DND-41 (cell line): Measurements from ENCODE around the gene GABRG3.

Experiments
- ATAC-seq: fragments of 200-7000 bp; cut with Tn5 transposase; 3 replicates; pipeline ENCODE4 v1.9.1; 2021; ENCODE audit warnings: low read depth; ENCODE audit not compliant: insufficient read depth
- DNase-seq: peaks from one replicate; pipeline ENCODE4 v3.0.0-alpha.2; 2020
- H2AFZ ChIP-seq: 2 replicates; pipeline ENCODE4 v1.6.0; 2012; ENCODE audit warnings: low read depth, low read length
- H3K27ac ChIP-seq: 2 replicates; pipeline ENCODE4 v1.5.1; 2012; ENCODE audit warnings: low read length, inconsistent platforms
- H3K27me3 ChIP-seq: fragments of 200-600 bp; sonication (generic); 2 replicates; pipeline ENCODE4 v1.6.0; 2012; ENCODE audit warnings: low read length, mild to moderate bottlenecking, inconsistent platforms; ENCODE audit not compliant: insufficient read depth, poor library complexity
- H3K36me3 ChIP-seq: 2 replicates; pipeline ENCODE4 v1.5.1; 2012; ENCODE audit warnings: low read length, inconsistent platforms; ENCODE audit not compliant: insufficient read depth
- H3K4me1 ChIP-seq: 2 replicates; pipeline ENCODE4 v1.5.1; 2012; ENCODE audit warnings: mild to moderate bottlenecking, low read length; ENCODE audit not compliant: insufficient read depth
- H3K4me2 ChIP-seq: 2 replicates; pipeline ENCODE4 v1.6.0; 2012; ENCODE audit warnings: mild to moderate bottlenecking, moderate library complexity, low read length, inconsistent platforms; ENCODE audit not compliant: insufficient read depth
- H3K4me3 ChIP-seq, 2 experiments: fragments of 200-600 bp in 1 of 2; shearing (Covaris generic) in 1 of 2; 2 replicates each; pipeline ENCODE4 v1.5.1; 2012 to 2016; ENCODE audit warnings: inconsistent platforms in 2 of 2, low read length in 2 of 2, mild to moderate bottlenecking in 2 of 2, low read depth in 1 of 2, moderate library complexity in 1 of 2
- H3K79me2 ChIP-seq: 2 replicates; pipeline ENCODE4 v1.6.0; 2012; ENCODE audit warnings: low read length, inconsistent platforms; ENCODE audit not compliant: insufficient read depth
- H3K9ac ChIP-seq: 2 replicates; pipeline ENCODE4 v1.6.0; 2012; ENCODE audit warnings: low read depth, mild to moderate bottlenecking, inconsistent platforms, low read length, moderate library complexity
- H3K9me3 ChIP-seq: 2 replicates; pipeline ENCODE4 v1.5.1; 2012; ENCODE audit warnings: low read length, moderate library complexity, mild to moderate bottlenecking, inconsistent platforms; ENCODE audit not compliant: insufficient read depth, severe bottlenecking
- H4K20me1 ChIP-seq: 2 replicates; pipeline ENCODE4 v1.6.0; 2012; ENCODE audit warnings: low read length; ENCODE audit not compliant: insufficient read depth
- CTCF ChIP-seq: IDR thresholded peaks from 2 replicates; pipeline ENCODE4 v1.5.1; 2012; ENCODE audit warnings: borderline replicate concordance, low read length, moderate library complexity, mild to moderate bottlenecking; ENCODE audit not compliant: poor library complexity, severe bottlenecking; ENCODE audit errors: extremely low read depth
- EZH2 ChIP-seq: IDR thresholded peaks from 3 replicates; pipeline ENCODE4 v1.6.1; 2012; ENCODE audit warnings: borderline replicate concordance, low read depth, mild to moderate bottlenecking, moderate library complexity, low read length, inconsistent platforms; ENCODE audit not compliant: severe bottlenecking

The GABRG3 gene

DNA sequence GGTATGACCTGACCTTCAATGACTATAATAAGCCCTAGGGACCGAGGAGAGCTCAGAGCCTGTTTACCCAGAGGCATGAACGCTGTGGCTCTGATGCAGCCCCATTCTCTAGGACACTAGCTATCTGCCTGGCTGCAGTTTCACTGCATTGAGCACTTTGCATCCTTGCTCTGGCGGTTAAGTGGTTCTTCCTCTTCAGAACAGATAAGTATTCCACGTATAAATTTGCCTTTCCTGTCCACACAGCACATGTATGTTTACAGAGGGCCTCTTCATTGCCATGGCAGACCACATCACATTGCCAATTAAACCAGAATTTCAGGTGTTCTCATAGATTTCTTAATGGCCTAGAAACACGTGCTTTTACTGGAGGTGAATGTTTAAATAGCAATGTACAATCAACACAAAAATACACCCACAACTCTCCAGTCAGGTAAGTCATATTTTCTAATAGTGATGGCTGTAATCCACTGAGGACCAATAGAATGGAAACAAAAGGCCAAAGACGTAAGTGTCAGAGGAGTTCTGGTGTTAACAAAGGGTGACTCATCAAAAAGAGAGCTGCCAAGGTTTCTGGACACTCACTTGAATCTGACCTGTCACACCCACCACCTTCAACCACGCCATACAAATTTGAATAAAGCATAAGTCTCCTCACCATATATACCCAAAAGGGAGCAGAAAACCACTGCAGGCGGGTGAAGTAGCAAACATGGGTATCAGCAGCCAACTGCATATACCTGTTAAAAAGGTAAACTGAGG lies 574.7 kb downstream of the GABRG3 start:
- no peak overlapping the region for H3K4me3 ChIP-seq
- TF ChIP-seq EZH2 (no peak), CTCF (no peak)
- H3K9ac ChIP-seq = no peak overlapping the region
- H3K9me3 ChIP-seq = no peaks in the 10 kb centered on the region
- no peaks in the 10 kb centered on the region for H3K27me3 ChIP-seq
- H3K36me3 ChIP-seq = no peaks in the 10 kb centered on the region
- no peaks in the 10 kb centered on the region for H4K20me1 ChIP-seq
- H3K27ac ChIP-seq = no peak overlapping the region
- DNase-seq (no peak), ATAC-seq (no peak)
- no peak overlapping the region for H2AFZ ChIP-seq
- no peaks in the 10 kb centered on the region for H3K79me2 ChIP-seq
- H3K4me2 ChIP-seq = no peak overlapping the region
- H3K4me1 ChIP-seq = no peaks in the 10 kb centered on the region

DNA sequence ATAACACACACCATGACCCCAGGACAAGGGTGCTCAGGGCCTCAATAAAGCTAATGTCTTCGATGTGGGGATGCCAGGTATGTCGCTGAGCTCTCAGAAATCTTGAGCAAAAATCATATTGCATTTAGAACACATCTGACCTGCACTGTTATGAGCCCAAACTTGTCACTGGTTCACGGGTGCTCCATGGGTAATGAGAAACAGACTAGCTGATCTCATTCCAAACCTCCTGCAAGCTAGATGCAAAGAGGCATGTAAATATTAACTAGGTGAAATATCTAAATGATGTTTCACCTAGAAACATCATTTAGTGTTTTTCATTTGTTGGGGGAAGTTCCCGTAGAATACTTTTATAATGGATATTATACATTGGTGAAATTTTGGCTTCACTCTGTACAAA lies 578.8 kb downstream of the GABRG3 start:
- H3K36me3 ChIP-seq = no peaks in the 10 kb centered on the region
- no peak overlapping the region for H3K27ac ChIP-seq
- TF ChIP-seq EZH2 (no peak), CTCF (no peak)
- no peaks in the 10 kb centered on the region for H3K79me2 ChIP-seq
- no peaks in the 10 kb centered on the region for H3K4me1 ChIP-seq
- no peak overlapping the region for H3K9ac ChIP-seq
- ATAC-seq (no peak), DNase-seq (no peak)
- no peaks in the 10 kb centered on the region for H4K20me1 ChIP-seq
- H3K27me3 ChIP-seq = no peaks in the 10 kb centered on the region
- no peak overlapping the region for H3K4me3 ChIP-seq
- no peak overlapping the region for H2AFZ ChIP-seq
- no peak overlapping the region for H3K4me2 ChIP-seq
- H3K9me3 ChIP-seq = no peaks in the 10 kb centered on the region

DNA sequence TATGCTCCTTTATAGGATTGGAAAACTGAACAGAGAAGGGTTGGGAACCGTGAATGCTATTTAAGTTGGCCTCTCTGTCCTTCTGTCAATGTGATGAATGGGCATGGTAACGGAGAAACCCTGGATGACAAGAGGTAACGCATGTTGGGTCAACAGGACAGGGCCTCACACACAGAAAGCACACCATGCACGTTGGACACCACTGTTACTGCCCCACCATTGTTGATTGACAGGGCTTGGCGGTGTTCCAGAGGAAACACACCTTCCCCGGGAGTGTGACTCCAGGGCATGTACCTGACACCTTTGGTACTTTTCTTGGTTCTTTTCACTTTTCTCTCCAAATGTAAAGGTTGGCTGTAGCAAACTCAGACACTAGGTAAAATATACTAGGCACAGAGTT lies 579.7 kb downstream of the GABRG3 start:
- no peak for ATAC-seq
- TF ChIP-seq CTCF (no peak), EZH2 (no peak)

GRCh38 chr15:27561816-27562215 lies 590.8 kb downstream of the GABRG3 start:
- no peak overlapping the region for H3K4me3 ChIP-seq
- H3K27me3 ChIP-seq = no peaks in the 10 kb centered on the region
- no peaks in the 10 kb centered on the region for H3K36me3 ChIP-seq
- TF ChIP-seq CTCF = no peak
- TF ChIP-seq EZH2 = no peak
- H3K9ac ChIP-seq = no peak overlapping the region
- H4K20me1 ChIP-seq = no peaks in the 10 kb centered on the region
- H3K79me2 ChIP-seq = no peaks in the 10 kb centered on the region
- peaks cover 6% of the 10 kb centered on the region for H3K9me3 ChIP-seq
- no peak overlapping the region for H2AFZ ChIP-seq
- H3K27ac ChIP-seq = no peak overlapping the region
- DNase-seq (no peak), ATAC-seq (no peak)
- no peak overlapping the region for H3K4me2 ChIP-seq
- no peaks in the 10 kb centered on the region for H3K4me1 ChIP-seq

More for the DNA sequence above, 579.7 kb downstream of the GABRG3 start:
- Histone ChIP-seq H3K79me2 (no peaks in the 10 kb centered on the region), H4K20me1 (no peaks in the 10 kb centered on the region), H3K27me3 (no peaks in the 10 kb centered on the region), H3K4me2 (no peak overlapping the region), H3K36me3 (no peaks in the 10 kb centered on the region), H3K4me1 (no peaks in the 10 kb centered on the region), H3K4me3 (no peak overlapping the region), H2AFZ (no peak overlapping the region), H3K9me3 (no peaks in the 10 kb centered on the region), H3K9ac (no peak overlapping the region), H3K27ac (no peak overlapping the region)
- DNase-seq = no peak
